GM13976 (cell line): Measurements from ENCODE around the gene RPS13.

Source experiments
- DNase-seq: peaks from one replicate; pipeline ENCODE4 v3.0.0; 2012; ENCODE audit warnings: low spot score
- in situ Hi-C: fragments of 300-500 bp; cut with MboI; formaldehyde crosslinking; loops from one replicate; pipeline ENCODE4 v1.12.0; 2022; ENCODE audit warnings: low sequenced_read_pairs, mixed read lengths, inconsistent platforms; ENCODE audit not compliant: unreplicated experiment
- TF ChIP-seq, protein P1 (sequence below): IDR thresholded peaks from 2 replicates; pipeline ENCODE4 v1.5.1; 2012; ENCODE audit warnings: borderline replicate concordance, mild to moderate bottlenecking; ENCODE audit not compliant: insufficient read depth; ENCODE audit errors: extremely low read depth, missing control alignments, control extremely low read depth

The RPS13 gene

GRCh38 chr11:17026487-17027082 is 50.9 kb downstream of the RPS13 start:
- in situ Hi-C loops: no loop called here
- no peak for DNase-seq
- TF ChIP-seq, protein P1, sequence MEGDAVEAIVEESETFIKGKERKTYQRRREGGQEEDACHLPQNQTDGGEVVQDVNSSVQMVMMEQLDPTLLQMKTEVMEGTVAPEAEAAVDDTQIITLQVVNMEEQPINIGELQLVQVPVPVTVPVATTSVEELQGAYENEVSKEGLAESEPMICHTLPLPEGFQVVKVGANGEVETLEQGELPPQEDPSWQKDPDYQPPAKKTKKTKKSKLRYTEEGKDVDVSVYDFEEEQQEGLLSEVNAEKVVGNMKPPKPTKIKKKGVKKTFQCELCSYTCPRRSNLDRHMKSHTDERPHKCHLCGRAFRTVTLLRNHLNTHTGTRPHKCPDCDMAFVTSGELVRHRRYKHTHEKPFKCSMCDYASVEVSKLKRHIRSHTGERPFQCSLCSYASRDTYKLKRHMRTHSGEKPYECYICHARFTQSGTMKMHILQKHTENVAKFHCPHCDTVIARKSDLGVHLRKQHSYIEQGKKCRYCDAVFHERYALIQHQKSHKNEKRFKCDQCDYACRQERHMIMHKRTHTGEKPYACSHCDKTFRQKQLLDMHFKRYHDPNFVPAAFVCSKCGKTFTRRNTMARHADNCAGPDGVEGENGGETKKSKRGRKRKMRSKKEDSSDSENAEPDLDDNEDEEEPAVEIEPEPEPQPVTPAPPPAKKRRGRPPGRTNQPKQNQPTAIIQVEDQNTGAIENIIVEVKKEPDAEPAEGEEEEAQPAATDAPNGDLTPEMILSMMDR: no peak

- in situ Hi-C loops: no loop called here
- DNase-seq: no peak
- TF ChIP-seq, protein P1: no peak
Measured at GRCh38 chr11:17024924-17025323, 52.5 kb downstream of the RPS13 start.
